ENCODE results near the gene CYTIP.

GRCh38 chr2:157427003-157427921 lies 16.6 kb downstream of the CYTIP start:
- TF ChIP-seq POLR2A (IDR thresholded peaks at IDR 0.05; ENCODE audit: low read depth, low read length): no peak
- TF ChIP-seq POLR2AphosphoS5 (IDR thresholded peaks at IDR 0.05; ENCODE audit: low read depth, low read length): no peak
- peak; percentile 43; the same call in 1 of the 2 replicates for TF ChIP-seq SPI1 (IDR thresholded peaks at IDR 0.05; ENCODE audit: low read depth, low read length)
- TF ChIP-seq TAF1 (IDR thresholded peaks at IDR 0.05; ENCODE audit: low read depth, low read length): no peak
- no peak for TF ChIP-seq POU2F2 (IDR thresholded peaks at IDR 0.05; ENCODE audit: low read depth, low read length)
- TF ChIP-seq PAX5 (IDR thresholded peaks at IDR 0.05; ENCODE audit: insufficient read depth, low read length, severe bottlenecking): no peak
